Transverse colon (tissue), 4 donors: ENCODE data around the gene SYNJ1. TPM values are rescaled to one million over a fixed set of nuclear protein-coding genes. Genes with fewer than 3 reads are reported as not detected.
"Not testable (repeated sequence)": the region's sequence is repeated elsewhere in the genome, so short reads cannot be mapped to it uniquely, and the experiment has no call there.

Source experiments
- DNase-seq: peaks from one replicate; pipeline ENCODE4 v3.0.0-alpha.2; 2019
- H3K27ac ChIP-seq, 4 donors: fragments of 200-600 bp; sonication (generic); 2 replicates each; pipeline ENCODE4 v1.5.1; 2016 to 2018; ENCODE audit warnings: inconsistent platforms in 4 of 4
- H3K27me3 ChIP-seq: fragments of 200-600 bp; sonication (generic); 2 replicates; pipeline ENCODE4 v1.5.1; 2017; ENCODE audit warnings: inconsistent platforms
- H3K36me3 ChIP-seq, 4 donors: fragments of 200-600 bp; sonication (generic); 2 replicates each; pipeline ENCODE4 v1.5.1; 2017 to 2019; ENCODE audit warnings: inconsistent platforms in 4 of 4
- H3K4me1 ChIP-seq, 4 donors: fragments of 200-600 bp; sonication (generic); 2 replicates each; pipeline ENCODE4 v1.5.1; 2017 to 2020; ENCODE audit warnings: inconsistent platforms in 4 of 4
- H3K4me3 ChIP-seq, 4 donors: fragments of 200-600 bp; sonication (generic); 1 replicate in 1 of 4; 2 replicates in 3 of 4; pipeline versions ENCODE4 v1.5.1 to v1.6.1; 2017 to 2019; ENCODE audit warnings: inconsistent platforms in 4 of 4
- H3K9me3 ChIP-seq, 2 donors: fragments of 200-600 bp; sonication (generic); 2 replicates each; pipeline ENCODE4 v1.5.1; 2017 to 2019; ENCODE audit warnings: inconsistent platforms in 2 of 2
- CTCF ChIP-seq, 5 experiments: fragments of 200-600 bp in 3 of 5; fragments of 450-650 bp in 2 of 5; sonication (generic) in 3 of 5; IDR thresholded peaks; 1 replicate in 2 of 5; 2 replicates in 3 of 5; pipeline ENCODE4 v1.5.1; 2016 to 2017; ENCODE audit warnings: antibody characterized with exemption in 5 of 5, inconsistent platforms in 3 of 5, mild to moderate bottlenecking in 2 of 5, moderate library complexity in 1 of 5
- EP300 ChIP-seq: sonication (generic); formaldehyde crosslinking; IDR thresholded peaks from one replicate; pipeline ENCODE4 v1.6.1; 2017; ENCODE audit warnings: antibody characterized with exemption, low read depth
- POLR2A ChIP-seq: fragments of 450-650 bp; IDR thresholded peaks from one replicate; pipeline ENCODE4 v1.6.1; 2016; ENCODE audit warnings: antibody characterized with exemption, mild to moderate bottlenecking, moderate library complexity
- POLR2AphosphoS5 ChIP-seq, 3 donors: sonication (generic); formaldehyde crosslinking; IDR thresholded peaks; one replicate each; pipeline ENCODE4 v1.6.1; 2016; ENCODE audit warnings: antibody characterized with exemption in 3 of 3
- WGBS, 2 donors: methylation state at CpG; one replicate each; pipeline ENCODE4 v1.1.5; 2018; ENCODE audit warnings: low coverage in 1 of 2; 5-methylcytosine and 5-hydroxymethylcytosine counted together
- in situ Hi-C, 4 donors: fragments of 200-750 bp; cut with MboI; loops; one replicate each; pipeline versions ENCODE4 v1.15.0 to v1.15.1; 2017; ENCODE audit warnings: low sequenced_read_pairs in 3 of 4, low pct_ligation_motif_present in 1 of 4, low pct_unique_long_range_greater_than_20kb in 1 of 4
- intact Hi-C: fragments of 100-400 bp; cut with DNase I; formaldehyde crosslinking; loops from one replicate; pipeline ENCODE4 v1.15.1; 2023; ENCODE audit warnings: low total_unique reads
- total RNA-seq, 4 donors: library from RNA; depleted of rRNA; stranded (reverse); fragments of >200 nt; gene quantifications; one replicate each; pipeline ENCODE4 v1.1.0, GENCODE V29; 2016

Gene SYNJ1
- total RNA-seq, 4 donors from 2014 or later: 9.8 to 18.0 (median 15.9) TPM

DNA sequence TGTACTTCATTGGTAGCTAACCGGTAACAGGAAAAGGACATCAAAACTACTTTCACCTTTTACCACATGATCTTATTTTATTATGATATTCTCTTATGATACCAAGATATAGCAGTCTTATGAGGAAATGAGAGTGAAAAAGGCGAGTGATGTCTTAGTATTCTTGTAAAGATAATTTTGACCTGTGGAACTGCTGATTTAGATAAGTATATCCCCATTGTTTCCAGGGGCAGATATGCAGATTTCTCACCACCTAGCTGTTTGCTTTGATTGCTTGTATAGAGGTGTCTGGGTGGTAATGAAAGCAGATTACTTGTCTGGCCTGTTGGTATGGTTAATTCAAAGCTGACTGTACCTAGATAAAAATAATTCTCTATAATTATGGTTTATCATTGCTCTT lies 53.1 kb downstream of the SYNJ1 start:
- in situ Hi-C loops (no loop called here), intact Hi-C loops (no loop called here)
- WGBS, 2 donors: 41 to 59% methylated on average over 2 of the region's 2 CpGs
- no peaks in the 10 kb centered on the region for H3K27me3 ChIP-seq
- no peak overlapping the region for H3K4me3 ChIP-seq
- no peak for TF ChIP-seq EP300
- no peak for TF ChIP-seq POLR2A
- no peak for TF ChIP-seq CTCF (IDR thresholded peaks at IDR 0.05)
- no peak for TF ChIP-seq POLR2AphosphoS5 (IDR thresholded peaks at IDR 0.05)
- no peaks in the 10 kb centered on the region for H3K4me1 ChIP-seq
- H3K36me3 ChIP-seq: peaks cover 0 to 9% (median 3%) of the 10 kb centered on the region in 4 donors
- H3K9me3 ChIP-seq: no peaks in the 10 kb centered on the region
- no peak overlapping the region for H3K27ac ChIP-seq
- no peak for DNase-seq

- Histone ChIP-seq H3K4me3 (no peak overlapping the region), H3K9me3 (no peaks in the 10 kb centered on the region), H3K4me1 (no peaks in the 10 kb centered on the region), H3K27ac (no peak overlapping the region), H3K27me3 (no peaks in the 10 kb centered on the region), H3K36me3 (peaks cover 0 to 13% (median 3%) of the 10 kb centered on the region in 4 donors)
- TF ChIP-seq EP300 (no peak), CTCF (IDR thresholded peaks at IDR 0.05) (no peak), POLR2AphosphoS5 (IDR thresholded peaks at IDR 0.05) (no peak), POLR2A (no peak)
- in situ Hi-C loops (no loop called here), intact Hi-C loops (no loop called here)
- WGBS, 2 donors: 97 to 100% methylated on average over 1 of the region's 1 CpG
- no peak for DNase-seq
These were observed 53.8 kb downstream of the SYNJ1 start for GRCh38 chr21:32674038-32674437.

GRCh38 chr21:32666258-32666657 lies 61.6 kb downstream of the SYNJ1 start:
- 97 to 100% methylated on average over 1 of the region's 1 CpG for WGBS, 2 donors
- TF ChIP-seq CTCF (IDR thresholded peaks at IDR 0.05) (no peak), POLR2A (no peak), POLR2AphosphoS5 (IDR thresholded peaks at IDR 0.05) (no peak), EP300 (no peak)
- H3K4me3 ChIP-seq: no peak overlapping the region
- H3K36me3 ChIP-seq: peaks cover 0 to 61% (median 24%) of the 10 kb centered on the region in 4 donors
- peaks cover 10 to 13% of the 10 kb centered on the region in 2 donors for H3K9me3 ChIP-seq
- in situ Hi-C loops: no loop called here
- no peak overlapping the region for H3K27ac ChIP-seq
- DNase-seq: no peak
- no peaks in the 10 kb centered on the region for H3K4me1 ChIP-seq
- intact Hi-C loops: no loop called here
- no peaks in the 10 kb centered on the region for H3K27me3 ChIP-seq

GRCh38 chr21:32664095-32664494 lies 63.7 kb downstream of the SYNJ1 start:
- peaks cover 0 to 57% (median 24%) of the 10 kb centered on the region in 4 donors for H3K36me3 ChIP-seq
- peaks cover 10 to 13% of the 10 kb centered on the region in 2 donors for H3K9me3 ChIP-seq
- WGBS, 2 donors: 98 to 100% methylated on average over 1 to 2 of the region's 2 CpGs

DNA sequence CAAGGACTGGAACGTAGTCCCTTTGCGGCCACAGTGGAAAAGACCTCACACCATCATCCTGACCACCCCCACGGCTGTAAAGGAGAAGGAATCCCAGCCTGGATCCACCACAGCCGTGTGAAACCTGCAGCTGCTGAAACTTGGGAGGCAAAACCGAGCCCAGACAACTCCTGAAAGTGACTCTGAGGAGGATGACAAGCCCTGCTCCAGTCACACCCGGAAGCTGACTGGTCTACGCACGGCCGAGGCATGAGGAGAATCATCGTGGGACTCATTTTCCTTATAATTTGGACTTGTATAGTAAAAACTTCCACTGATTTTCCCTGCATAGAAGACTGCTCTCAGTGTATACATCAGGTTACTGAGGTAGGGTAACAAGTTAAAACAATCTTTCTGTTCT lies 65.8 kb downstream of the SYNJ1 start:
- Histone ChIP-seq H3K36me3 (peaks cover 0 to 45% (median 24%) of the 10 kb centered on the region in 4 donors), H3K9me3 (peaks cover 10 to 13% of the 10 kb centered on the region in 2 donors)
- intact Hi-C loops, H3K4me3 ChIP-seq, in situ Hi-C loops, H3K27ac ChIP-seq, H3K27me3 ChIP-seq, DNase-seq, H3K4me1 ChIP-seq: not testable (repeated sequence)
- 95% methylated on average over 10 of the region's 10 CpGs; no CpG with 5 or more reads in 1 of the 2 donors for WGBS, 2 donors

More at GRCh38 chr21:32664095-32664494, 63.7 kb downstream of the SYNJ1 start:
- H3K27ac ChIP-seq, intact Hi-C loops, H3K4me3 ChIP-seq, H3K4me1 ChIP-seq, H3K27me3 ChIP-seq, in situ Hi-C loops, DNase-seq: not testable (repeated sequence)

- intact Hi-C loops, H3K4me3 ChIP-seq, DNase-seq, H3K27me3 ChIP-seq, H3K4me1 ChIP-seq, in situ Hi-C loops, H3K27ac ChIP-seq: not testable (repeated sequence)
- H3K9me3 ChIP-seq: peaks cover 10 to 13% of the 10 kb centered on the region in 2 donors
- WGBS, 2 donors: 91 to 95% methylated on average over 8 to 13 of the region's 13 CpGs
- H3K36me3 ChIP-seq: peaks cover 0 to 42% (median 22%) of the 10 kb centered on the region in 4 donors
These were observed 66.6 kb downstream of the SYNJ1 start for GRCh38 chr21:32661026-32661782.
